Measurements from ENCODE around the gene POU6F2.
"Not testable (repeated sequence)": the region's sequence is repeated elsewhere in the genome, so short reads cannot be mapped to it uniquely, and the experiment has no call there.

Gene POU6F2

DNA sequence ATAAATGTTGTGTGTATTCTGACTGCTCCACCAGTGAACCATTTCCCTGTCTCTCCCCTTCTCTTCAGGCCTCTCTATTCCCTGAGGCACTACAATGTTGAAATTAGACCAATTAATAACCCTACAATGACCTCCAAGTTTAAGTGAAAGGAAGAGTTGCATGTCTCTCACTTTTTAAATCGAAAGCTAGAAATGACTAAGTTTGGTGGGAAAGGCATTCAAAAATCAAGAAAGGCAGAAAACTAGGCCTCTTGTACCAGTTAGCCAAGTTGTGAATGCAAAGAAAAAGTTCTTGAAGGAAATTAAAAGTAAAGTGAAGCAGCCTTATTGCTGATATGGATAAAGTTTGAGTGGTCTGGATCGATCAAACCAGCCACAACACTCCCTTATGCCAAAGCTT lies 390.2 kb downstream of the POU6F2 start:
- DNase-seq, result no peak

DNA sequence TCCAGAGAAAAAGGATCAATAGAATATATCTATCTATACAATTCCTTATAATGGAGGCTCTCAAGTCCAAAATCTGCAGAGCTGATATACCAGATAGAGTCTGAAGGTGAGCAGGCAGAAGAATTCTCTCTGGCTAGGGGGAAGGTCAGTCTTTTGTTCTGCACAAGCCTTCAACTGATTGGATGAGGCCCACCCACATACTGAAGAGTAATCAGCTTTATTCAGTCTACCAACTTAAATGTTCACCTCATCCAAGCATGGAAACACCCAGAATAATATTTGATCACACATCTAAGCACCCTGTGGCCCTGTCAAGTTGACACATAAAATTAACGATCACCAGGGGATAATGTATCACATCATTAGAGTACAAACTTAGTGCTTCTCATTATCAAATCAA lies 394.7 kb downstream of the POU6F2 start:
- no peak for DNase-seq

DNA sequence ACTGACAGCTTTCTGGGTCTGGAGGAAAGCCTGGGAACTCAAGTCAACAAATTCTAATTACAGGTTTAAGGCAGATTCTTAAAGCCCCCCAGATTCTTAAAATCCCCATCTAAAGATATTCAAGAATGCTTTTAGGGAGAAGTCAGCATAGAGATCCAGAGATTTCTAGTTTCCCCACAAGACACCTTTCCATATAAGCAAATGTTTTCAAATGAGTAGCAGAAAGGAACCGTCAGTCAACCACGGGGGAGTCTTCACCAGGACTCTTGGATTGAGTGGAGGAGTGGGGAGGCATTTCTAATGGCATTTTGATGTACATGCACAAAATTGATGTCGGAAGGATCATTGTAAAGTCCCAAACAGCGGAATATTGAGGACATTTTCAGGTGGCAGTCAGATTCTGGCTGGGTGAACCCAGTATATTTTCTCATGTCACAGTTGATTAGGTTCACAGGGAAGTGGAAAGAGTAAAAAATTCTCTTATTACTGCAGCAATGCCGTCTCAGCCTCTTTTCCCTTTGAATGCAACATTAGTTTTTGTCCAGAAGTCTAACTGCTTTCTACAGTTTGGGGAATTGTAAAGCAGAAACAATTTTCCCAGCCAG lies 396.8 kb downstream of the POU6F2 start:
- DNase-seq, result no peak

DNA sequence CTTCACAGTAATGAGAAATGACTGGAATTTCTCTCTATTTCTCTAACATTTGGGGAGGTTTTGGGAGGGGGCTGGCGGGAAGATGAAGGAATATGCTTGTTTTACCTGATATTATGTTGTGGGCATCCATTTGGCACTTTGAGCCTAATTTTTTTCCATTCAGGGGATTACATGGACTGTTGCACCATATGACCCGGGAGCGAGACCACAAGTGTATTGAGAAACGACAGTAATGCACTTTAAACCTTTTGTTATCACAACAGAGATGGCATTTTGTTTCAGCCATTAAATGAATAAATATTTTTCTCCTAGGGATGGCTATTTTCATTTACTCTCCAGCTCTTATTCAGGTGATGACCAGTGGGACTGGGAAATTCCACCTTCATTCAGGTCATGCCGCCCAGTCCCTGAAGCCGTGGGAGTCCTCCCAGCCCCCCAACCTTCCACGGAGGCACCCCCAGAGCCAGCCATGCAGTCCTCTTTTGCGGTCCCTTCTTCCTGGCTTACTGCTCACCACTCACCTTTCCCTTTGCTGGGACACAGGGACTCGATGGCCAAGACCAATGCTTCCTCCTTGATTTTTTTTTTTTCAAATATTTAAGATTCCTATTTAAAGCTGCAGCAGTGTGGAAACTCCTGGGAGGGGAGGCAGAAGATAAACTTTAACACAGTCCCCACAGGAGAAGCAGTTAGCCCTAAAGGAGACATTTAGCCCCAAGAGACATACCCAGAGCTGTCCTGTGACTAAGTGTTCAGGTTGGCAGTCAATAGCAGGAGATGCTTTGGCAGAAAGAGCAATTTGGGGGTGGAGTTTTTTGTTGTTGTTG lies 397.6 kb downstream of the POU6F2 start:
- DNase-seq, result no peak

DNA sequence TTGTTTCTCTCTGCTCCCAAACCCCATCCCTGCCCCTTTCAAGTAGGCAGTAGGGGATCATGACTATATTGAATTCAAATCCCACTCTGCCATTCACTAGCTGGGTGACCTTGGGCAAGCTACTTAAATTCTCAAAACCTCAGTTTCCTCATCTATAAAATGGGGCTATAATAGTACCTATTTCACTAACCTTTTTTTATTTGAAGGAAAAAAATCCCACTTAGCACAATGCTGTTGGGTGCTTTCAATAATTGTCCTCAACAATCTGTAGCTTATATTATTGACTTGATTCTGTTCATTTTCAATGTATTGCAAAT lies 398.1 kb downstream of the POU6F2 start:
- DNase-seq, result no peak

DNA sequence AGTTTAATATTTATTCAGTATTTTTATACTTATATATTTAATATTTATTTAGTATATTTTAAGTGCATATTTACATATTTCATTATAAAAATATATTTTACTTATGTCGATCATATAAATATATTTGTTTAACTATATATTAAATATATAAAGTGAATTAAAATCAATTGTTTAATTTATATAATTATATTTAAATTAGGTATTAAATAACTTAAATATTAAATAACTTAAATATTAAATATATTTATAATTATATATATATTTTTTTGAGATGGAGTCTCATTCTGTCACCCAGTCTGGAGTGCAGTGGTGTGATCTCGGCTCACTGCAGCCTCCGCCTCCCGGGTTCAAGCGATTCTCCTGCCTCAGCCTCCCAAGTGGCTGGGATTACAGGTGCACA lies 399.2 kb downstream of the POU6F2 start:
- not testable (repeated sequence) for DNase-seq

DNA sequence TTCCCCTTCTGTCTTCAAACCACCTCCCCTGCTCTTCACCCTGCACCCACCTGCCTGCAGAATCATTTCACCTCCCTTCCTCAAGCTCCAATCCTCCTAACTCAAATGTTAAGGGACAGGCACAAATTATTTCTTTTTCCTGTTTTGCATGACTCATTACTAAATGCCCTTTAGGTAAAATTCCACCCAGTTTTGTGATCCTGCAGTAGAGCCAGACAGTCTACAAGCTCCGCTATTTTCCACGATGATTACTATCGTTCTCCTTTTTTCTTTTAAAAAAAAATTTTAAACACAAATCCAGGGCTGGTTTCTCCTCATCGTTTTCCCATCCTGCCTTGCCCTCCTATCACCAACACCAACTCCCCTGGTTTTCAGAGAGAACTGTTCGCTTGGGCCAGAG lies 401.7 kb downstream of the POU6F2 start:
- no peak for DNase-seq

DNA sequence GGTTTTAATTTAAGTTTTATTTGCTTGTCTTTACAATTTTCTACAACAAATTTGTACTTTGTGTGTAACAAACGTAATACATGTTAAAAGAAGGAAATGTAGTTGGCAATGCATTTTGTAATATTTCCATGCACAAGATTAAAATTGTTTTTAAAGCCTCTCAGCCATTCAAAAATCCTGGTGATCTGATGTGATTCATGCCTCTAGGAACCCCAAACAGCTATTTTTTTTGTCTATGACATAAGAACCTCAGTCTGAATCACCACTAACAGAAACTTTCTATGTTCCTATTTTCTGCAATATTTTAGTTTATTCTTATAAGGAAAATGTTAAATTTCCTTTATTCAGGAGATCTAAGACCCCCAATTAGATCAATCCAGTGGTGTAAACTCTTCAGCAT lies 405.4 kb downstream of the POU6F2 start:
- no peak for DNase-seq

DNA sequence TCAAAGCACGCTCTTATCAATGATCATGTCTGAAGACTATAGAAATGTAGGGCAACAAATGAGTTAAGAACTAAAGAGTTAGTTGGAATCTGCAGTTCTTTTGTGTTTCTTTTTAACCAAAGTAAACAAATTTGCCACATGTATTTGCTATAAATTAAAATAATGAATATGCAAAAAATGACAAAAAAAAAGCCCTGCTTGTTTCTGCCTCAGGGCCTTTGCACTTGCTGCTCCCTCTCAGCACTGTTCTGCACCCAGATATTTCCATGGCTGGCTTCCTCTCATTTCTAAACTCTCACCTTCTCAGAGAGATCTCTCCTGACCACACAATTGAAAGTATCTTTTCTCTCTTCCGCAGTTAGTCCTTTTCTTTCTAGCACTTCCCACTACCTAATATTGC lies 406.7 kb downstream of the POU6F2 start:
- DNase-seq, result no peak

DNA sequence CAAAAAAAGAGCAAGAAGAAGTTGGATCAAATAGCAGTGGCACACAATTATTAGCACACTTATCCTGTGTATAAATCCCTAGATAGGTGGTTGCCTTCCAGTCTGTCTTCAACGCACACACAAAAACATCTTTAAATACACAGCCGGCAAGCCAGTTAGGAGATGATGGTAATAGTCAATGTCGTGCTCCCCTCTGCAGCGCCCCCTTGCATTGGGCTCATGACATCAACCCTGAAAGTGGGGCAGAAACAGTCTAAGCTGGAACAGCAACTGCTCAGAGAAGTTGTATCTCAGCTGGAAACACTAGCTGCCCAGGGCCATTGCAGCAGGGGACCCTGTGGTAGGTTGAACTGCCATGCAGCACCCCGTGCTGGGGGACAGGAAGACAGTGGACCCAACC lies 409.0 kb downstream of the POU6F2 start:
- DNase-seq, result no peak

DNA sequence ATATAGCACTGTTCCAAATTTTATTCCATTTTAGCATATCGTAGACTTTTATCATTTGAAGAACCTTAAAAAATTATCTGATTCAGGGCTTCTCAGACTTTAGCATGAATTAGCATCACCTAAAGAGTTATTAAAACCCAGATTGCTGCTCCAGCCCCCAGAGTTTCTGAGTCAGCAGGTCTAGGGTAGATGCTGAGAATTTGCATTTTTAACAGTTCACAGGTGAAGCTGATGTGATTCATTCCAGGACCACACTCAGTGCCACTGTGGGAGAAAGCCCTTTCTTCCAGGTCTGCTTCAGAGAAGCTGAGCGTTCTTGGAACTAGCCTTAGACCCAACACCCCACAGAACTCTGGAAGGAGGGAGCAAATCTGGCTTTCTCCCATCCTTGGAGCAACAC lies 414.4 kb downstream of the POU6F2 start:
- DNase-seq, result no peak

DNA sequence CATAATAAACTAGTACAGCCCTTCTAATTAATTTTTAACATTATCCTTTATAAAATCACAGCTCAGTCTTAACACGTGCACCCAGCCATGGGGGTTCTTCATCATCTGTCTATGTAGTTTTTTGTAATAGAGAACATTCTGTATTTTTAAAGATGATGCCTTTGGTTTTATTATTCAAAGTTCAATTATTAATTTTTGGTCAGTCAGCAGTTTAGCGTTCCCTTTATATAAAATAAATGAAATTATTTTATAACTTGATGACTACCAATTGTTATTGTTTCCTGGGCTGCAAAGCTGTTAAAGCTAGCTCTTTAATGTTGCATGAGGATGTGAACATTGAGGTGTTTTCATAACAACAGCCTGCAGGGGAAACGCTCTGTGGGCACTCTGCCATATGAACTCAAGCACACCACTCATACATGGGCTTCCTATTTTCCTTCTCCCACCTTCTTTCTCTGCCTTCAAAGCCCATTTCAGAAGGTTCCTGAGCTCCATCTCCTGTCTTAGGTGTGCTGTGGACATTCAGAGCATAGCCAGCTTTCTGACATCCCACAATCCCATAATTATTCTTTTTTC lies 416.5 kb downstream of the POU6F2 start:
- DNase-seq, result peak; percentile 14

DNA sequence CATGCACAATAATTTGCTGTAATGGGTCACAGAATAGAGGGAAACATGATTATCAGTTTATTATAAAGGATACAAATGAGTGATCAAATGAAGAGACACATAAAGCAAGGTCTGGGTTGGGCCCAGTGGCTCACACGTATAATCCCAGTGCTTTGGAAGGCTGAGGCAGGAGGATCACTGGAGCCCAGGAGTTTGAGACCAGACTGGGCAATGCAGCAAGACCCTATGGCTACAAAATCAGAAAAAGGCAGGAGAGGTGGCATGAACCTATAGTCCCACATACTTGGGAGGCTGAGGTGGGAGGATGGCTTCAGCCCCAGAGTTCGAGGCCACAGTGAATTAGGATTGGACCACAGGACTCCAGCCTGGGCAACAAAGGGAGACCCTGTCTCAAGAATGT lies 421.7 kb downstream of the POU6F2 start:
- DNase-seq, result no peak

DNA sequence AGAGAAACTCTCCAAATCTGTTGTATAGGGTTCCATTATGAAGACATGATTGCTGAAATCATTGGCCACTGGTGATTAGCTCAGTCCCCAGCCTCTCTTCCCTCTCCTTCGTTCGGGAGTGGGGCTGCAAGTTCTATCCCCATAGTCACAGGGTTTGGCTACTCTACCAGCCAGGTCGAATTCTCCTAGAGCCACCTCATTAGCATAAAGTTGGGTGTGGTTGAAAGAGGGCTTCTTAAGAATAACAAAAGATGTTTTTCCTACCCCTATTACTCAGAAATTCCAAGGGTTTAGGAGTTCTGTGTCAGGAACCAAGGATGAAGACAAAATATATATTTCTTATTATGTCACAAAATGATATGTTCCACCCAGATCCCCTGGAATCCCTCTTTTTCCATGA lies 422.3 kb downstream of the POU6F2 start:
- no peak for DNase-seq

DNA sequence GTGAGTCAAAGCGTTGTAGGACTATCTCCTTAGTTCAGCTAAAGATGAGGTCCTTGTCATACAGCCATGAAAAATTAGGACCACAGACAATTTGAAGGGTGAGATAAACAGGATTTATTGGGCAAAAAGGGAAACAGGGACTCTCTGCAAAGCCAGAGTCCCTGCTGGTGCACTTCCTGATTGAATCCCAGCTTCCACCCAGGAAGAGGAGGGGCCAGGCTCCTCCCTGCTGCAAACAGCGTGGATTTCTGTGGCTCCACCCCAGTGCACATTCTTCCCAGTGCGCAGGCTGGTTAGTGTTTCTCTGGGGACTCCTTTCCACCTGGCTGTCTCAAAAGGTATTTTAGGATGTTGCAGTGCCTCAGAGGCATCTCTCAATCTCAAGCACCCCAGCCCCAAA lies 423.1 kb downstream of the POU6F2 start:
- no peak for DNase-seq

DNA sequence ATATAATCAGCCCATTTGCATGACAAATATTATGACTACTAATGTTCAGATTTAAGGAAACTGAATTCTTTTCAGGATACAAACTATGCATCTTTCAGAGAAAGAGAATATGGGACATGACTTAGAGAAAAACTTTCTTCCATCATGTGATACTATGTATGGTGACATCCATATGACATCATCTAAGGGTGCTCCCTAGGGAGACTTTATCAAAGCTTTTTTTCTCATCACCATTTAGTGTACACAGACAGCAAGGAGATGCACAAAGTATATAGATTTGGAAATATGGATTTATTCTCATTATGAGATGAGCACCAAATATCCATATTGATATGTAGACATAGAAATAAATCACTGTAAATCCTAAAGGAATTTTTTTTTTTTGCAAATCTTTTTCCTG lies 424.3 kb downstream of the POU6F2 start:
- no peak for DNase-seq

DNA sequence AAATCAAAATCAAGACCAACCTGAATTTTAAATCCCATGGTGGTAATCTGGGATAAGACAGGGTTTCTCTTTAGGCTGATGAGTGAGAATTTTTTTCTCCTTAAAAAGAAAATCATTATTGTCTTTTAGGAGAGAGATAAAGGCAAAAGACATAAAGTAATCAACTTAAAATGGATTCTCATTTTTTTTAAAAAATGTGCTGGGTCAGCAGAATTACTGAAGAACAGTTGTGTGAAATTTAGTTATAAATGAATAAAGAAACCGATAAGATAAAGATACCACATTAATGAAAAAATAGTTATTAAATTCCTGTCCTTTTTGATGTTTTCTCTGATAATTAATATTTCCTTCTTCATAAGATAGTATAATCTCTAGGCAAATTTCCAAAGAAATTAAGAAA lies 427.2 kb downstream of the POU6F2 start:
- no peak for DNase-seq

DNA sequence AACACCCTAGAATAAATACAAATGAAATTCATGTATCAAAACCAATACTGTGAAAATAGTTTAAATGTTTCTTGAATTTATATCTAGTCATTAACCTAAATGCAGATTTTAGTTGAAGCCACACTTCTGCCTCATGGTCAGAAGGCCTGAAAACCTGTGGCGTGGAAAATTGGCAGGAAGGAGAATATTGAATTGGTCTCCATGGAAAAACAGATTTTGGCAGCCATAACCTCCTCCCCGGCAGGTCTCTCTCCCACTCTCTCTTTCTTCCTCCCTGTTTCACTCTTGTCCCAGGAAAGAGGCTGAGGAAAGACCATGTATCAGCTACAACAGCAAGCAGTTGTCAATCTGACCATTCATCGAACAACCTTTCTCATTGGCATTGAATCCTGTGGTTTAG lies 427.9 kb downstream of the POU6F2 start:
- DNase-seq, result no peak

DNA sequence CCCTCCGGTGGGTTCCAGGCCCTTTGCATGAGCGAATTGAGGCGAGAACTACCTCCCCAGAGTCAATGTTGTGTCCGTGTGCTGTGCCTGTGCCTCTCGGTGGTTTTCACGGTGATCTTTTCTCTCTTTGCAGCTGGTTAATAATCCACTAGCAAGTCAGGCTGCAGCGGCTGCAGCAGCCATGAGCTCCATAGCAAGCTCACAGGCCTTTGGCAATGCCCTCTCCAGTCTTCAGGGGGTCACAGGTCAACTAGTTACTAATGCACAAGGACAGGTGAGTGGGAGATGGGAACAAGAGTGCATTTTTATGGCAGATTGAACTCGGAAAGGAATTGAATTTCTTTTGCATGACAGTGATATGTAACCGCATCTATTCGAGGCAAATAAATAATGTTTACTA lies 428.8 kb downstream of the POU6F2 start:
- no peak for DNase-seq

DNA sequence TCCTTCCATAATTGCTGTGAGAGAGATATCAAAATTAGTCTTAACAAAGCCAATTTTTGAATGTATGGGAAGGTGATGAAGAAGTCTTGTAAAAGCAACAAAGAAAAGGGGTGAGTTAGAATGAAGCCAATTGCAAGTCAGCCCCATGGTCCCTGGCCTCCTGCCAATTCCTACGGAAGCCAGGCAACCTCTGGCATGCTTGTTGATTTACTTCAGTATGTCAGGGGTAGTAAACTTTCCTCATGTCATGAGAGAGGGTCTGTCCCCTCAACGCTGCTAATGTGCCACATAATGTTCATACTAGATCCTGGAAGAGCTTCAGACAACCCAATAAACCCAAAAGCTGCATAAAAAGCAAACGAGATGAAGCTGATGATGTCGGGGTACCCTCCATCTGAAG lies 429.4 kb downstream of the POU6F2 start:
- no peak for DNase-seq

DNA sequence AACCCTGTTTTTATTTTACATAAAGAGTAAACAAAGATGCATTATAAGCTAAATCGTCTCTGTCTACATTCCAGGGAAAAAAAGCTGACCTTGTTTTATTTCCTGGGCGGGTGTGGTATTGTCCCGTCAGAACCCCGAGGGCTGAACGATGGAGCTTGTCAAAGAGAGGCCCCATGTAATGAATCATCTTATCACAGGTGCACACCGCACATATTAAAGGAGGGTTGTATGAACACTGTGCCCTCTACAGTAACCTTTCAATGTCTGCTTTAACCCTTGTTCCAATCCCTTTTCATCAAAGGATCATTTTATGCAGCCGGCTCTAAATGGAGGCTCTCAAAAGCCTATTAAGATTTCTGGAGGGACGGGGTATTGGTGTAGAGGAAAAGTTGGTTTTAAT lies 430.0 kb downstream of the POU6F2 start:
- no peak for DNase-seq

DNA sequence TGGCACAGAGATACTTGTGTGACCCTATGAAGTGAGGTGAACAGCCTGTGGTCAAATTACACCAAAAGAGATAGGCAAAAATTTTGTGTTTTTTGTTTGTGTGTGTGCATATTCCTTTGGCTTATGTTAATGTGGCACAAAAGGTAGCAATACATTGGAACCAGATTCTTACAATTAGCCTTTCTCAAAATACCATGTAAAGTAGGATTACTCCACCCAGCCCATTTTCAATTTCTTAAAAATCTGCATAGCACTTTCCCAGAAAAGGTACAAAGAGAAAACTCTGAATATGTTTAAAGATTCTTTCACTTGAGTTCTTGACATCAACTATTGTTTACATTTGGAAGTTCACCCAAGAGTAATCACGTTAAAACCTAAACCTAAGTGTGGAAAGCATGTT lies 431.2 kb downstream of the POU6F2 start:
- no peak for DNase-seq

DNA sequence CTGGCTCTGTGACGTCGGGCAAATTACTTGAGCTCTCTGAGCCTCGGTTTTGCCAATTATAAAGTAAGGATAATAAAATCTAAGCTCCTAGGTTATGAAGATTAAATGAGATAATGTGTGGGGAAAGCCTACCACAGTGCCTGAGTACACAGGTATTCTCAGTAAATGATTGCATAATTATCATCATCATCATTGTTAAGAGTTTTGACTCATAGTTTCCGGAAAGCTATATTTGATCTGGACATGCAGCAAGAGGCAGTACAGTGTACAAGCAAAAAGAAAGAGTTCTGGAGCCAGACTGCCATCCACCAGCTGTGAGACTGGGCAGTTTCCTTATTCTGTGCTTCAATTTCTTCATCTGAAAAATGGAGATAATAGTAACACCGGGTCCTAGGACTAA lies 432.9 kb downstream of the POU6F2 start:
- DNase-seq, result no peak

DNA sequence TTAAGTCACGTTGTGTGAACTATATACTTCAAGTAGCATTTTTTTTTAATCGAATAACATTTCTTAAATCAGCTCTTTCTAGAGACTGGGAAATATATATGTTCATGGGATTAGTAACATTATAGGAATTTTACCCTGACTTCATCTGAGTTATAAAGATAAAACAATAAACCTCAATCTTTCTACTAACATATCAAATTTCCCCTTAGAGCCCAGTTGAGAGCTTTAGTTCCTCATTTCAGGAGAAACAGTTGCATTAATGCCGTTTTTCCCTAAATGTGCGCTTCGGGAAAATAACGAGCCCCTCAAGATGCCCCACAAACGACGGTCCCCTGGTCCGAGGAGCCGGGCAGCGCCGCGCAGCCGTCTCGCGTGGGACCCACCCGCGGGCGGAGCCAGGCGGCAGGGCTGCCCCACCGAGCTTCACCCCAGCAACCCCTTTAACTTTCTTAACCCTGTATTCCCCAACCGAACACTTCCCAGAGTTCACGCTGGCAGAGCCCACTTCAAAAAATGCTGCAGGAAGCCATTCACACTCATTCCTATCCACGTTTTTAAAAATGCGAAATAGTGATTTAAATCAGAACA lies 436.0 kb downstream of the POU6F2 start:
- no peak for DNase-seq
